B cell (primary cell): ENCODE measurements around the gene AGPAT1. TPM values are rescaled to one million over a fixed set of nuclear protein-coding genes. Genes with fewer than 3 reads are reported as not detected.
A peak's percentile ranks its signal among the peaks of the same experiment; 100 is the strongest.

Source experiments
- ATAC-seq: fragments of 200-7000 bp; cut with Tn5 transposase; one replicate; pipeline ENCODE4 v1.10.0; 2021; ENCODE audit warnings: low read depth, mild to moderate bottlenecking, moderate number of reproducible peaks, moderate library complexity
- CTCF ChIA-PET: fragments of 350-600 bp; sonication (Branson Sonifier 250); formaldehyde crosslinking; loops from one replicate; lab custom pipeline; 2021; ENCODE audit warnings: antibody characterized with exemption, inconsistent platforms; lab: Charles Lee
- POLR2A ChIA-PET: fragments of 350-600 bp; sonication (Branson Sonifier 250); formaldehyde crosslinking; loops from one replicate; lab custom pipeline; 2021; ENCODE audit warnings: antibody characterized with exemption; lab: Charles Lee
- DNase-seq: peaks from one replicate; pipeline ENCODE4 v3.0.0; 2013
- H2AFZ ChIP-seq: 2 replicates; pipeline ENCODE4 v1.6.1; 2012; ENCODE audit warnings: mild to moderate bottlenecking, low read depth, low read length; ENCODE audit not compliant: insufficient read depth, poor library complexity, severe bottlenecking
- H3K27ac ChIP-seq, 2 donors: 1 replicate in 1 of 2; 2 replicates in 1 of 2; pipeline ENCODE4 v1.5.1; 2012 to 2013; ENCODE audit warnings: low read length in 2 of 2, mild to moderate bottlenecking in 2 of 2, moderate library complexity in 1 of 2
- H3K27me3 ChIP-seq, 4 experiments: fragments of 200-600 bp in 1 of 4; sonication (generic) in 1 of 4; replicated peaks in 1 of 4; 1 replicate in 2 of 4; 2 replicates in 2 of 4; pipeline versions ENCODE4 v1.6.1 to v1.7.0; 2013 to 2016; ENCODE audit warnings: low read length in 3 of 4, mild to moderate bottlenecking in 2 of 4, mixed read lengths in 1 of 4, moderate library complexity in 1 of 4; ENCODE audit not compliant: insufficient read depth in 4 of 4, control insufficient read depth in 3 of 4; ENCODE audit errors: control extremely low read depth in 1 of 4
- H3K36me3 ChIP-seq, 2 experiments: replicated peaks in 1 of 2; 1 replicate in 1 of 2; 2 replicates in 1 of 2; pipeline versions ENCODE4 v1.6.1 to v1.7.1; 2013; ENCODE audit warnings: low read length in 1 of 2; ENCODE audit not compliant: insufficient read depth in 2 of 2, control insufficient read depth in 1 of 2; ENCODE audit errors: control extremely low read depth in 1 of 2, extremely low read depth in 1 of 2
- H3K4me1 ChIP-seq, 2 donors: fragments of 200-600 bp in 1 of 2; sonication (generic) in 1 of 2; 1 replicate in 1 of 2; 2 replicates in 1 of 2; pipeline versions ENCODE4 v1.5.1 to v1.6.1; 2013 to 2017; ENCODE audit warnings: low read length in 2 of 2; ENCODE audit not compliant: control insufficient read depth in 2 of 2, insufficient read depth in 2 of 2
- H3K4me2 ChIP-seq: replicated peaks from 2 replicates; pipeline ENCODE3; 2012; ENCODE audit warnings: mild to moderate bottlenecking, low read depth, low read length; ENCODE audit not compliant: poor library complexity, severe bottlenecking
- H3K4me3 ChIP-seq, 5 experiments: fragments of 200-600 bp in 1 of 5; sonication (generic) in 1 of 5; 1 replicate in 3 of 5; 2 replicates in 2 of 5; pipeline versions ENCODE4 v1.5.1 to v1.7.0; 2011 to 2016; ENCODE audit warnings: low read length in 4 of 5, mild to moderate bottlenecking in 4 of 5, low read depth in 2 of 5, control low read depth in 1 of 5, moderate library complexity in 1 of 5; ENCODE audit not compliant: insufficient read depth in 1 of 5; ENCODE audit errors: control extremely low read depth in 1 of 5, extremely low read depth in 1 of 5
- H3K79me2 ChIP-seq: fragments of 200-600 bp; sonication (generic); one replicate; pipeline ENCODE4 v1.6.0; 2016; ENCODE audit warnings: low read length; ENCODE audit not compliant: control insufficient read depth, insufficient read depth
- H3K9ac ChIP-seq: fragments of 200-600 bp; sonication (generic); 2 replicates; pipeline ENCODE4 v1.6.1; 2017; ENCODE audit warnings: mild to moderate bottlenecking, low read length, moderate library complexity
- H3K9me3 ChIP-seq, 3 donors: one replicate each; pipeline versions ENCODE4 v1.6.1 to v1.7.1; 2013; ENCODE audit warnings: low read length in 2 of 3; ENCODE audit not compliant: control insufficient read depth in 2 of 3, insufficient read depth in 1 of 3; ENCODE audit errors: control extremely low read depth in 1 of 3
- H4K20me1 ChIP-seq: 2 replicates; pipeline ENCODE4 v1.6.0; 2012; ENCODE audit warnings: mild to moderate bottlenecking, low read length; ENCODE audit not compliant: insufficient read depth, control insufficient read depth, poor library complexity, severe bottlenecking
- H3K27ac Mint-ChIP-seq: one replicate; pipeline ENCODE4 v1.8.0; 2021; ENCODE audit warnings: mixed read lengths
- H3K27me3 Mint-ChIP-seq: one replicate; pipeline ENCODE4 v1.8.0; 2021; ENCODE audit warnings: mixed read lengths
- H3K4me1 Mint-ChIP-seq: one replicate; pipeline ENCODE4 v1.8.0; 2021; ENCODE audit warnings: mixed read lengths
- H3K4me3 Mint-ChIP-seq: one replicate; pipeline ENCODE4 v1.8.0; 2021; ENCODE audit warnings: mixed read lengths
- H3K9me3 Mint-ChIP-seq: one replicate; pipeline ENCODE4 v1.8.0; 2022; ENCODE audit warnings: mixed read lengths; ENCODE audit not compliant: insufficient read depth
- EZH2 ChIP-seq: IDR thresholded peaks from 2 replicates; pipeline ENCODE4 v1.6.1; 2012; ENCODE audit warnings: borderline replicate concordance, low read depth, mild to moderate bottlenecking, moderate library complexity, low read length; ENCODE audit not compliant: insufficient read depth, poor library complexity, severe bottlenecking
- WGBS: methylation state at CpG from one replicate; pipeline ENCODE4 v1.1.5; 2013; ENCODE audit warnings: missing lambda C conversion rate; ENCODE audit not compliant: insufficient coverage; 5-methylcytosine and 5-hydroxymethylcytosine counted together
- intact Hi-C: fragments of 100-400 bp; cut with micrococcal nuclease; formaldehyde crosslinking; loops from one replicate; pipeline ENCODE4 v1.10.0; 2022
- polyA plus RNA-seq: library from polyadenylated mRNA; depleted of rRNA; stranded (reverse); fragments of >200 nt; gene quantifications from 2 replicates; pipeline ENCODE4 v1.2.3, GENCODE V29; 2012
- total RNA-seq, 2 donors: library from RNA; stranded (reverse); fragments of 120-200 nt in 1 of 2; gene quantifications; 1 replicate in 1 of 2; 2 replicates in 1 of 2; pipeline versions ENCODE4 v1.2.3 to v1.2.4, GENCODE V29; 2013 to 2022
- TF ChIP-seq, protein P1 (sequence below): fragments of 200-600 bp; IDR thresholded peaks from one replicate; pipeline ENCODE4 v1.8.0; 2022; ENCODE audit warnings: antibody characterized with exemption, mild to moderate bottlenecking

The AGPAT1 gene
- total and polyA plus RNA-seq, 2 donors (not counting 1 experiment from before 2014, with no cell fraction given), result 29.8 to 37.1 TPM

DNA sequence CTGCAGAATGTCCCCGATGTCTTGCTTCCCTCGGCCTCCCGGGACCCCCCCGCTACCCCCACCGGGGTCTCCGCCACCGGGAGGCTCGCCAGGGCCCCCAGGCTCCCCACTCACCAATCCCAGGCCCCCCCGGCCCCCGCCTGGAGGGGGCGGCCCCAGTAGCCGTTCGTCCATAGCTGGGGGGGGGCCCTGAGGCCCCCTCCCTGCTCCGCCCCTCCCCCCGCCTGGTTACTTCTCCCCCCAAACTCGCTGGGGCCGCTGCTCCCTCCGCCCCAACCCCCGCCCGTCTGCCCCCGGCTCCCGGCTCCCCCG lies 13.8 kb upstream of the AGPAT1 start:
- H4K20me1 ChIP-seq, result no peaks in the 10 kb centered on the region
- peak overlapping the region; percentile 46 to 97 for H3K27ac ChIP-seq
- peak overlapping the region; percentile 74 to 99 (median 95) for H3K4me3 ChIP-seq
- H2AFZ ChIP-seq, result peak overlapping the region; percentile 41
- POLR2A ChIA-PET, result interaction anchor here (0.7 to 1.7 kb wide), 6 partner anchors 8 to 782 kb away, joined by 4 to 6 read pairs (median 5); partner anchors contain the start of gene ATF6B
- H3K27me3 Mint-ChIP-seq, result no peaks in the 10 kb centered on the region
- peaks cover 50 to 68% of the 10 kb centered on the region in 2 donors for H3K4me1 ChIP-seq
- intact Hi-C loops, result loop anchor here (1.0 to 10.0 kb wide), 3 partner anchors 13 to 695 kb away; partner anchors contain the start of genes AGPAT1, CLIC1 and MICB
- ATAC-seq (no peak), DNase-seq (peak; percentile 49)
- TF ChIP-seq, protein P1, sequence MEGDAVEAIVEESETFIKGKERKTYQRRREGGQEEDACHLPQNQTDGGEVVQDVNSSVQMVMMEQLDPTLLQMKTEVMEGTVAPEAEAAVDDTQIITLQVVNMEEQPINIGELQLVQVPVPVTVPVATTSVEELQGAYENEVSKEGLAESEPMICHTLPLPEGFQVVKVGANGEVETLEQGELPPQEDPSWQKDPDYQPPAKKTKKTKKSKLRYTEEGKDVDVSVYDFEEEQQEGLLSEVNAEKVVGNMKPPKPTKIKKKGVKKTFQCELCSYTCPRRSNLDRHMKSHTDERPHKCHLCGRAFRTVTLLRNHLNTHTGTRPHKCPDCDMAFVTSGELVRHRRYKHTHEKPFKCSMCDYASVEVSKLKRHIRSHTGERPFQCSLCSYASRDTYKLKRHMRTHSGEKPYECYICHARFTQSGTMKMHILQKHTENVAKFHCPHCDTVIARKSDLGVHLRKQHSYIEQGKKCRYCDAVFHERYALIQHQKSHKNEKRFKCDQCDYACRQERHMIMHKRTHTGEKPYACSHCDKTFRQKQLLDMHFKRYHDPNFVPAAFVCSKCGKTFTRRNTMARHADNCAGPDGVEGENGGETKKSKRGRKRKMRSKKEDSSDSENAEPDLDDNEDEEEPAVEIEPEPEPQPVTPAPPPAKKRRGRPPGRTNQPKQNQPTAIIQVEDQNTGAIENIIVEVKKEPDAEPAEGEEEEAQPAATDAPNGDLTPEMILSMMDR, result no peak
- TF ChIP-seq EZH2, result no peak
- H3K27ac Mint-ChIP-seq, result peak overlapping the region; percentile 95
- peaks cover 0 to 37% of the 10 kb centered on the region in 2 experiments for H3K36me3 ChIP-seq
- H3K4me2 ChIP-seq, result peak overlapping the region; percentile 91
- no peaks in the 10 kb centered on the region for H3K9me3 Mint-ChIP-seq
- H3K79me2 ChIP-seq, result peaks cover 58% of the 10 kb centered on the region
- peak overlapping the region; percentile 96 for H3K9ac ChIP-seq
- H3K4me3 Mint-ChIP-seq, result peak overlapping the region; percentile 91
- no peaks in the 10 kb centered on the region for H3K27me3 ChIP-seq
- CTCF ChIA-PET, result no interaction called here
- no peaks in the 10 kb centered on the region for H3K9me3 ChIP-seq
- H3K4me1 Mint-ChIP-seq, result peaks cover 74% of the 10 kb centered on the region
- WGBS, result 0% methylated on average over 4 of the region's 23 CpGs

DNA sequence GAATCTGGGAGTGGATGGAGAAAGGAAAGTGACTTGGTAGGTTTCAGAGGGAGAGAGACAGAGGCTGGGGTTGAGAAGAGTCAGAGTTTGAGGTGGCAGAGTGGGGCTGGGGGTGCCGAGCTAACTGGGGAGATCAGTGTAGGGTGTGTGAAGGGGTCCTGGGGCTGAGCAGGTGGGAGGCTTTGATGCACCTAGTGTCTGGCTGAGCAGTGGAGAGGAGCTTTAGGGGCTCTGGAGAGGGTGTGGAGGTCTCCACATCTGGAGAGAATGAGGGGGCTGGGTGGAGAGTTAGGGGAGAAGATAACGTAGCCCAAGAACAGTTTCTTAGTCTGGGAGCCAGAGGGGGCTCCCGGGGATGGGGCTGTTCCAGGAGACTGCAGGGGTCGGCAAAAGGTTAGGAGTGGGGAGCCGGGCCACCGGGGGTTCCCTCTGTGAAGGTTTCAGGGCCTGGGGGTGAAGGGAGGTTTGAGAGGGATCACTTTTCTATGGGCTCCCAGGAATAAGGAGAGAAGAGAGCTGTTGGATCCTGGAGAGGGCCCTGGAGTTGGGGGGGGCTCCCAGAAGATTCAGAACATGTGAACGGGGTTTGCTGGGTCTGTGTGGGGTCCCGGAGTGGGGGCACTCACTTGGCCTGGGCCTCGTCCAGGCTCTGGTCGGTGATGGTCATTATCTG lies 13.3 kb upstream of the AGPAT1 start:
- 0% methylated on average over 10 of the region's 10 CpGs for WGBS
- CTCF ChIA-PET, result interaction anchor here (0.8 kb wide), 1 partner anchor 25 kb away, joined by 3 read pairs; the partner anchor contains the start of gene EGFL8
- peak overlapping the region; percentile 96 for H3K9ac ChIP-seq
- peak overlapping the region; percentile 91 for H3K4me2 ChIP-seq
- peaks cover 0 to 39% of the 10 kb centered on the region in 2 experiments for H3K36me3 ChIP-seq
- POLR2A ChIA-PET, result interaction anchor here (1.0 to 1.6 kb wide), 2 partner anchors 11 to 34 kb away, joined by 6 read pairs; partner anchors contain the start of gene RNF5
- peak overlapping the region; percentile 74 to 99 (median 95) for H3K4me3 ChIP-seq
- Mint-ChIP-seq H3K9me3 (no peaks in the 10 kb centered on the region), H3K27me3 (no peaks in the 10 kb centered on the region), H3K27ac (peak overlapping the region; percentile 95), H3K4me1 (peaks cover 69% of the 10 kb centered on the region), H3K4me3 (peak overlapping the region; percentile 91)
- H3K79me2 ChIP-seq, result peaks cover 58% of the 10 kb centered on the region
- H2AFZ ChIP-seq, result no peak overlapping the region
- DNase-seq, result no peak
- peak overlapping the region; percentile 46 to 97 for H3K27ac ChIP-seq
- peaks cover 45 to 63% of the 10 kb centered on the region in 2 donors for H3K4me1 ChIP-seq
- H4K20me1 ChIP-seq, result no peaks in the 10 kb centered on the region
- H3K9me3 ChIP-seq, result no peaks in the 10 kb centered on the region
- ATAC-seq, result no peak
- TF ChIP-seq, protein P1, result no peak
- no peak for TF ChIP-seq EZH2
- intact Hi-C loops, result no loop called here
- no peaks in the 10 kb centered on the region for H3K27me3 ChIP-seq
